Epithelial cell of proximal tubule (primary cell): ENCODE results near the gene RNF223. TPM values are rescaled to one million over a fixed set of nuclear protein-coding genes. Genes with fewer than 3 reads are reported as not detected.

Experiments used
- DNase-seq: peaks from one replicate; pipeline ENCODE4 v3.0.0-alpha.2; 2011; ENCODE audit warnings: low read depth
- H3K4me3 ChIP-seq: 2 replicates; pipeline ENCODE4 v1.5.1; 2011; ENCODE audit warnings: low read depth, mild to moderate bottlenecking, low read length
- total RNA-seq: library from RNA; depleted of rRNA; stranded (reverse); fragments of >200 nt; gene quantifications from 2 replicates; pipeline ENCODE4 v1.2.3, GENCODE V29; 2015
- TF ChIP-seq, protein P1 (sequence below): conservative IDR thresholded peaks from 2 replicates; pipeline ENCODE4 v1.5.1; 2012; ENCODE audit warnings: low read depth, mild to moderate bottlenecking, low read length

The RNF223 gene
- total RNA-seq, 1 donor from 2014 or later = 1.6 TPM

DNA sequence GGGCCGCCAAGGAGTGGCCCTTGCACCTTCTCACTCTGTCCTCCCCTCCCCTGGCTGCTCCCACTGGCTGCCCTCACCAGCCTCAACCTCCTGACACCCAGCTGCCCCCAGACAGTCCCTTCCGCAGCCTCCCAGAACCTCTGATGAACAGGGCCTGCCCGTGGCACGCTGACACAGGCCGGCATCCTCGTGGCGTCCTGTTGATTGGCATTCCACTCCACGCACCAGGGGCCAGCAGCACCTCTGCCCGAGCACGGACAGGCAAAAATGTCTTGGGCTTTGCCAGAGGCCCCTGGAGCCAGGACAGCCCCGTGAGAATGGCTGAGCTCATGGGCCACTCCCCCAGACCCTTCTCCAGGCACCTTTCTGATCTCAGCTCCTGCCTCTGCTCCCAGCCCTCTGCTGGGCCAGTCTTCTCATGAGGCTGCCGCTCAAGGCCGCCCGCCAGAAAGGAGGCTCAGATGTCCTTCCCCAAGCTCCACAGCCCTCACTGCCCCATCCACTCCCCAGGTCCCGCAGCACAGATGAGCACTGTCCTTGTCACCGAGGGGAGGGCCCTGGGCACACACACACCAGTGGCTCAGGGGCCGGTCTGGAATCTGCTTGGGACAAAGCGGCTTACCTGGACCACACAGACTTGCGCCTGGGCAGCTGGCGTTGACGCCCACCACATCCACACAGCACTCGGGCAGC is 15.8 kb upstream of the RNF223 start:
- no peak overlapping the region for H3K4me3 ChIP-seq
- TF ChIP-seq, protein P1, sequence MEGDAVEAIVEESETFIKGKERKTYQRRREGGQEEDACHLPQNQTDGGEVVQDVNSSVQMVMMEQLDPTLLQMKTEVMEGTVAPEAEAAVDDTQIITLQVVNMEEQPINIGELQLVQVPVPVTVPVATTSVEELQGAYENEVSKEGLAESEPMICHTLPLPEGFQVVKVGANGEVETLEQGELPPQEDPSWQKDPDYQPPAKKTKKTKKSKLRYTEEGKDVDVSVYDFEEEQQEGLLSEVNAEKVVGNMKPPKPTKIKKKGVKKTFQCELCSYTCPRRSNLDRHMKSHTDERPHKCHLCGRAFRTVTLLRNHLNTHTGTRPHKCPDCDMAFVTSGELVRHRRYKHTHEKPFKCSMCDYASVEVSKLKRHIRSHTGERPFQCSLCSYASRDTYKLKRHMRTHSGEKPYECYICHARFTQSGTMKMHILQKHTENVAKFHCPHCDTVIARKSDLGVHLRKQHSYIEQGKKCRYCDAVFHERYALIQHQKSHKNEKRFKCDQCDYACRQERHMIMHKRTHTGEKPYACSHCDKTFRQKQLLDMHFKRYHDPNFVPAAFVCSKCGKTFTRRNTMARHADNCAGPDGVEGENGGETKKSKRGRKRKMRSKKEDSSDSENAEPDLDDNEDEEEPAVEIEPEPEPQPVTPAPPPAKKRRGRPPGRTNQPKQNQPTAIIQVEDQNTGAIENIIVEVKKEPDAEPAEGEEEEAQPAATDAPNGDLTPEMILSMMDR = no peak
- no peak for DNase-seq

DNA sequence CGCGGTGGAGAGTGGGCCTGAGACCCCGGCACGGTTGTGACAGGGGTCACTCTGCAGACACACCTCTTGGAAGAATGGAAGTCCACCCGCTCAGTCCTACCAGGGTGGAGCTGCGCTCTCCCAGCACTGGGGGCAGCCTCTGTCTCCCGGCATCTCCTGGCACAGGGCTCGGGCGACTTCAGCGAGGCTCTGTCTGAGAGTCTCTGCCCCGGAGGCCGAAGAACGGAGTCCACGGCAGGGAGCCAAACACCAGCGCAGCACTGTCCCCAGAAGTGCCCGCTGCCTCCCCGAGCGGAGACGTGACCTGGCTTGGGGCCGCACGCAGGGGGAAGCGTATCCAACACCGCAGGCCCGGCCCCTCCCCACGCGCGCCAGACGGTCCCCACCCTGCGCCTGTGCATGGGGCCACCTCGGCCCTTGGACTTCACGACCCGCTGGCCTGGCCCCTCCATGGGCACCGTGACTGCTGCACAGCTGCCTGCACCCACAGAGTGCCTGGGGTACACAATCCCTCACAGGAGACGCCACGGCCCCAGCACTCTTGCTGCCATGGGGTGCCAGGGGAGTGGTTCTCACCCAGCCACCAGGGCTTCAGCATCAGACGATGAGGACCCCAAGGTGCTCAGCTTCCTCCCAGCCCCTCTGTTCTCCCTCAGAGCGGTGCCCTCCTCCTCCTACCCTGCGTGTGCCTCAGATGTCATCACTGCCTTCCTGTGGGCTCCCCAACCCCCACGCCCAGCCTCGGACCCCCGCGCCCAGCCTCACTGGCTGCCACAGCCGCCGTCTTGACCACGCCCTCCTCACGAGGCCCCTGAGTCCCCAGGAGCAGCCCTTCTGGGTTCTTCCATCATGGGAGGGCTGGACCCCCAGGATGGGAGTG is 14.9 kb upstream of the RNF223 start:
- DNase-seq = no peak
- H3K4me3 ChIP-seq = no peak overlapping the region
- TF ChIP-seq, protein P1 = no peak

DNA sequence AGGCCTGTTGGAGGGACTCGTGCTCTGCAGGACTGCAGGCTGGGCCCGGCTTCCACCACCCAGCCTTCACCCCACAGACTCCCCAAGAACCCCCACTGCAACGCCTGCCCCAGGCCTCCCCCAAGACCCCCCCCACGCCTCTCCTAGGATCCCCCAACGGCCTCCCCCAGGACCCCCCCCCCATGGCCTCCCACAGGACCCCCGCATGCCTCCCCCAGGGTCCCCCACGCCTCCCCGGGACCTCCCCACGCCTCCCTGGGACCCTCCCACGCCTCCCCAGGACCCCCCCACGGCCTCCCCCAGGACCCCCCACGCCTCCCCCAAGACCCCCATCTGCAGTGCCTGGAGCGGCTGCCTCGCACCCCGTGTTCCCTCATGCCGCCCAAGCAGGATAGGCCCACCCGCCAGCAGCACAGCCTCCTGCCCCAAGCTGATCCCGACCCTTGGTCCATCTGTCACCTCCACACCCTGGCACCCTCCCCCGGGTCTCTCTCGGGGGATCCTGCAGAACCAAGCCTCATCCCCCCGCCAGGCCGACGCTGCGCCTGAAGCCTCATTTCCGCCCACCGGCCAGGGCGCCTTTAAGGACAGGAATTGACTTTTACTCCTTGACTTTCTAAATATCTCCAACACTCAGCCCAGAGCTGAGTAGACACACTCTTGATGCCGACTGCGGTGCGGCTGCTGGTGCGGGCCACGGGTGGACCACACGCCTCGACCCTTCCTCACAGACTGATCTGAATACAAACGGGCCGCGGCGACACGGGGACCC is 14.1 kb upstream of the RNF223 start:
- no peak for DNase-seq
- H3K4me3 ChIP-seq = no peak overlapping the region
- TF ChIP-seq, protein P1 = no peak

DNA sequence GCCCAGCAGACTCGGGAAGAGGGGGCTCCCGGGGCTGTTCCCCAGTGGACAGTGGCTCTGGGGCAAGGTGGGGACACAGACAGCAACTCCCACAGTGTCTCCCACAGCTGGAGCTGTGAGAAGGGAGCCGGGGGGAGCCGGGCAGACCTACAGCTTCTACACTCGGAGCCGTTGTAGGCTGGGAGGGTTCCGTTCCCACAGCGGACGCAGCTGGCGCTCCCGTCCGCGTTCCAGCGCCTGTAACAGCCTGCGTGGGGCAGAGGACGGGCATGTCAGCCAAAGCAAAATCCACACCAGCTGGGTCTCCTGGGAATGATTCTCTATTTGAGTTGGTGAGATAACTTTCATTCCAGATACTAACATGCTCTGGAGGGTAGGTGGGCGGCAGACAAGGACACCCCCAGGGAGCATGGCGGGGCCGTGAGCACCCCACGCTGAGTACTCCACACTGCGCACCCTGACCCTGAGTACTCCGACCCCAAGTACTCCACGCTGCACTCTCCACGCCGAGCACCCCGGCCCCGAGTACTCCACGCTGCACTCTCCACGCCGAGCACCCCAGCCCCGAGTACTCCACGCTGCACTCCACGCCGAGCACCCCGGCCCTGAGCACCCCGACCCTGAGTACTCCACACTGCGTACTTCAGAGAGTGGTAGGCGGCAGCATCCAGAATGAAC is 13.4 kb upstream of the RNF223 start:
- TF ChIP-seq, protein P1 = no peak
- H3K4me3 ChIP-seq = no peak overlapping the region
- no peak for DNase-seq

DNA sequence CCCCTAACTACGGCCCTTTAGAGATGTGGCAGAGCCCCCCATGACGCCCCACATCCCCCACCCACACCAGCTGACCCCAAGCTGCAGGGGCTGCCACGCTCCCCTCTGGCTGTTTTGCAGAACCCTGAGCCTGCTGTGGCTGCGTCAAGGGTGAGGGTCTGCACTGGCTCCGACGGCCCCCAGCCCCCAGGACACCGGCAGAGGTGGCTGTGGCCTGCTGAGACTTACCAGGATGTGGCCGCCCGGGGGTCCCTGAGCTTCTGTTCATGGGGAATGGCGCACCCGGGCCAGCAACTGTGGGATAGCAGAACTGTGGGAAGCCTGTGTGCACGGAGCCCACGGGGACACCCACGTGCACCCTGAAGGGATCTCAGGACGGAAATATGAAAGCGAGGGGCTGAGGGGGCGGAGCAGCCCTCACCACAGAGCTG is 12.8 kb upstream of the RNF223 start:
- H3K4me3 ChIP-seq = no peak overlapping the region
- no peak for DNase-seq
- TF ChIP-seq, protein P1 = no peak
